Measurements from ENCODE around the gene CALY. TPM values are rescaled to one million over a fixed set of nuclear protein-coding genes. Genes with fewer than 3 reads are reported as not detected.

The CALY gene
- total RNA-seq, 2 experiments from 2014 or later, result not detected

GRCh38 chr10:133362846-133363245, 26.1 kb upstream of the CALY start:
- Mint-ChIP-seq H3K27me3 (no peaks in the 10 kb centered on the region), H3K36me3 (ENCODE audit: low read depth) (no peaks in the 10 kb centered on the region), H3K4me1 (no peaks in the 10 kb centered on the region), H3K27ac (no peak overlapping the region), H3K9me3 (no peaks in the 10 kb centered on the region), H3K4me3 (no peak overlapping the region)
- POLR2A ChIA-PET, result no interaction called here
- CTCF ChIA-PET, result no interaction called here
- DNase-seq, result no peak

DNA sequence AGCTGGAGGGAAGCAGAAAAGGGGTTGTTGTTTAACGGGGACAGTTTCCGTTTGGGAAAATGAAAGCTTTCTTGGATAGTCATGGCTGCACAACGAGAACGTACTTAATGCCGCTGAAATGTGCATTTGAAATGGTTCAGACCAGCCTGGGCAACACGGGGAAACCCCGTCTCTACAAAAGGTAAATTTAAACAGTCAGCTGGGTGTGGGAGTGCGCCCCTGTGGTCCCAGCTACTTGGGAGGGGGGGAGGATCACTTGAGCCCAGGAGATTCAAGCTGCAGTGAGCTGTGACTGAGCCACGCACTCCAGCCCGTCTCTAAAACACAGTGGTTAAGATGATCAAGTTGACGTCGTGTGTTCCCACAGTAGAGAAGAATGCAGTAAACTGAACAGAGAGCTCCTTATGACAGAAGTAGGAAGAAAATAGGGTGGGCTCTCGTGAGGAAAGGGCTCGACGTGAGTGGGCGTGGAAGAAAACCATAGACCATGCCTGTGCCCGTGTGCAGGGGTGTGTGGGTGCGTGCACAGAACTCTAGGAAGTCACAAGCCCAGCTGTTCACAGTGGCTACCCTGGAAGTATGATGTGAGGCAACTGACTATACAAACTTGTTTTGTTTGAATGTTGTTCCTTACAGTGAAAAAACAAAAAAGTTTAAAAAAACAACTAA, 25.2 kb upstream of the CALY start:
- Mint-ChIP-seq H3K4me3 (no peak overlapping the region), H3K27me3 (no peaks in the 10 kb centered on the region), H3K36me3 (ENCODE audit: low read depth) (no peaks in the 10 kb centered on the region), H3K9me3 (no peaks in the 10 kb centered on the region), H3K4me1 (no peaks in the 10 kb centered on the region), H3K27ac (no peak overlapping the region)
- ChIA-PET CTCF (no interaction called here), POLR2A (interaction anchor here (0.7 to 1.9 kb wide), 4 partner anchors 9 to 76 kb away, joined by 3 to 8 read pairs (median 4); partner anchors contain the start of gene ECHS1)
- DNase-seq, result no peak

DNA sequence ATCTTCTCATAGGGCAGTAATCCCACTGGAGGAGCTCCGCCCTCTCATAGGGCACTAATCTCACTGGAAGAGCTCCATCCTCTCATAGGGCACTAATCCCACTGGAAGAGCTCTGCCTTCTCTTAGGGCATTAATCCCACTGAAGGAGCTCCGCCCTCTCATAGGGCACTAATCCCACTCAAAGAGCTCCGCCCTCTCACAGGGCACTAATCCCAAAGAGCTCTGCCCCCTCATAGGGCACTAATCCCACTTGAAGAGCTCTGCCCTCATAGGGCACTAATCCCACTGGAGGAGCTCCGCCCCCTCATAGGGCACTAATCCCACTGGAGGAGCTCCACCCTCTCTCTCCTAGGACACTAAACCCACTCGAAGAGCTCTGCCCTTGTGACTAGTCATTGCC, 24.5 kb upstream of the CALY start:
- Mint-ChIP-seq H3K4me3 (no peak overlapping the region), H3K4me1 (no peaks in the 10 kb centered on the region), H3K36me3 (ENCODE audit: low read depth) (no peaks in the 10 kb centered on the region), H3K27me3 (no peaks in the 10 kb centered on the region), H3K9me3 (no peaks in the 10 kb centered on the region), H3K27ac (no peak overlapping the region)
- CTCF ChIA-PET, result interaction anchor here (0.9 kb wide), 1 partner anchor 32 kb away, joined by 4 read pairs; no protein-coding TSS in a partner anchor
- POLR2A ChIA-PET, result interaction anchor here (0.7 to 1.9 kb wide), 4 partner anchors 10 to 76 kb away, joined by 3 to 8 read pairs (median 4); partner anchors contain the start of gene ECHS1
- no peak for DNase-seq

- H3K4me3 Mint-ChIP-seq, result no peak overlapping the region
Measured at GRCh38 chr10:133359972-133360610, 23.4 kb upstream of the CALY start.

GRCh38 chr10:133359554-133359971, 22.9 kb upstream of the CALY start:
- Mint-ChIP-seq H3K27ac (no peak overlapping the region), H3K4me1 (no peaks in the 10 kb centered on the region), H3K27me3 (no peaks in the 10 kb centered on the region), H3K36me3 (ENCODE audit: low read depth) (no peaks in the 10 kb centered on the region), H3K9me3 (no peaks in the 10 kb centered on the region), H3K4me3 (no peak overlapping the region)
- CTCF ChIA-PET, result interaction anchor here (0.7 to 1.0 kb wide), 2 partner anchors 30 to 66 kb away, joined by 3 to 4 read pairs; no protein-coding TSS in a partner anchor
- POLR2A ChIA-PET, result interaction anchor here (1.2 kb wide), 1 partner anchor 31 kb away, joined by 3 read pairs; no protein-coding TSS in a partner anchor
- no peak for DNase-seq

More at GRCh38 chr10:133359972-133360610, 23.4 kb upstream of the CALY start:
- no peak for DNase-seq
- CTCF ChIA-PET, result interaction anchor here (0.9 kb wide), 1 partner anchor 30 kb away, joined by 4 read pairs; no protein-coding TSS in a partner anchor
- no peak overlapping the region for H3K27ac Mint-ChIP-seq
- POLR2A ChIA-PET, result interaction anchor here (1.9 kb wide), 1 partner anchor 13 kb away, joined by 5 read pairs; the partner anchor contains the start of gene ECHS1
- no peaks in the 10 kb centered on the region for H3K36me3 Mint-ChIP-seq (ENCODE audit: low read depth)
- no peaks in the 10 kb centered on the region for H3K4me1 Mint-ChIP-seq
- H3K9me3 Mint-ChIP-seq, result no peaks in the 10 kb centered on the region
- no peaks in the 10 kb centered on the region for H3K27me3 Mint-ChIP-seq

DNA sequence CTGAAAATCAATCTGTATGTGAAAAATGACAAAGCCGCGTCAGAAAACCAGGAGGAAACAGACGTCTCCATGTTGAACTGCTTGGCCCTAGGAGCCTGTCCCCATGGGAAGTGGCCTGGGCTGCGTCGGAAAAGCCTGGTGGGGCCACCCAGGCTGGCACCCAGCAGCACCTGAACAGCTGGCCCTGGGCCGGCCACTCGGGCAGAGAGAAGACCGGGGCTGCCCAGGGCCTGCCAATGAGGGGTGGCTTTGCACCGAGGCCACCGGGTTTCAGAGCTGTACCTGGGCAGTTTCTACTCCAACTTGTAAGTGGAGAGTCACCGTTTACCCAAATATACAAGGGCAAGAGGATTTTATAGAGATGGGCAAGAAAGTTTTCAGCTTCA, 22.2 kb upstream of the CALY start:
- Mint-ChIP-seq H3K27me3 (no peaks in the 10 kb centered on the region), H3K27ac (no peak overlapping the region), H3K9me3 (no peaks in the 10 kb centered on the region), H3K4me3 (no peak overlapping the region), H3K4me1 (no peaks in the 10 kb centered on the region), H3K36me3 (ENCODE audit: low read depth) (no peaks in the 10 kb centered on the region)
- POLR2A ChIA-PET, result interaction anchor here (1.2 to 3.6 kb wide), 2 partner anchors 14 to 31 kb away, joined by 3 to 12 read pairs; partner anchors contain the start of gene ECHS1
- DNase-seq, result no peak
- CTCF ChIA-PET, result interaction anchor here (0.7 to 1.0 kb wide), 2 partner anchors 29 to 66 kb away, joined by 3 to 4 read pairs; no protein-coding TSS in a partner anchor

DNA sequence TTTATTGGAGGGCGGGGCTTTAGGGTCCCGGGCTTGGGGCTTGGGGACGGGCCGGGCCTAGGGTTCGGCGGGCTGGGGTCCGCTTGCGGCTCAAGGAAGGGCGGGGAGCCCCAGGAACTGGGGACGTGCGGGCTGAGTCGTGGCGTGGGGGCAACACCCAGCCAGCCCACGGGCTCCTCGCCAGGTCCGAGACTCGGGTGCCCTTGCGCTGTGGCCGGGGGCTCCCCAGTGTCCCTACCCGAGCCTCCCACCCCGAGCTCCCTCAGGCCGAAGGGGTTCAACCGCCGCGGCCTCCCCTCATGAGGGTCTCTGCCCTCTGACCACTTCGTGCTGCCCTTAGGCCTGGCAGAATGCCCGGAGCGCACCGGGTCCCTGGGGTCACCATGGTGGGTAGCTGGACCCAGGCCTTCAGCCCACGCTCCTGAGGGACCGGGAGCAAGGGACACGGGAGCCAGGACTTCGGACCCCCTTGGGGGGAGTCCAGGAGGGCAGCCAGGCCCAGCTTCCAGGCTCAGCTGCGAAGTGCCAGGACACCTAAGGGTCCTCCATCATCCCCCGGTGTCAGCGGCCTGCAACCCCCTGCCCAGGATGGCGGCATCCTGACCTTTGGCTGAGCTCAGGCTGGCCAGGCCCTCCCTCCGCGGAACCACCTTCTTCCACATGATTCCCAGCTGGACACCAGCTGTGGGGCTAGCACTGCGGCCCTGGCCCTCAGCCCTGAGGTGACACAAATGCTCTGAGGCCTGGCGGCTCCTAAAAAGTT, 21.6 kb upstream of the CALY start:
- CTCF ChIA-PET, result interaction anchor here (1.0 kb wide), 2 partner anchors 29 kb away, joined by 3 to 4 read pairs; no protein-coding TSS in a partner anchor
- no peaks in the 10 kb centered on the region for H3K36me3 Mint-ChIP-seq (ENCODE audit: low read depth)
- no peak for DNase-seq
- H3K27ac Mint-ChIP-seq, result no peak overlapping the region
- H3K4me1 Mint-ChIP-seq, result no peaks in the 10 kb centered on the region
- no peaks in the 10 kb centered on the region for H3K27me3 Mint-ChIP-seq
- no peaks in the 10 kb centered on the region for H3K9me3 Mint-ChIP-seq
- POLR2A ChIA-PET, result interaction anchor here (1.2 to 3.6 kb wide), 4 partner anchors 15 to 32 kb away, joined by 3 to 12 read pairs (median 6); partner anchors contain the start of genes ECHS1 and PAOX
- H3K4me3 Mint-ChIP-seq, result no peak overlapping the region

DNA sequence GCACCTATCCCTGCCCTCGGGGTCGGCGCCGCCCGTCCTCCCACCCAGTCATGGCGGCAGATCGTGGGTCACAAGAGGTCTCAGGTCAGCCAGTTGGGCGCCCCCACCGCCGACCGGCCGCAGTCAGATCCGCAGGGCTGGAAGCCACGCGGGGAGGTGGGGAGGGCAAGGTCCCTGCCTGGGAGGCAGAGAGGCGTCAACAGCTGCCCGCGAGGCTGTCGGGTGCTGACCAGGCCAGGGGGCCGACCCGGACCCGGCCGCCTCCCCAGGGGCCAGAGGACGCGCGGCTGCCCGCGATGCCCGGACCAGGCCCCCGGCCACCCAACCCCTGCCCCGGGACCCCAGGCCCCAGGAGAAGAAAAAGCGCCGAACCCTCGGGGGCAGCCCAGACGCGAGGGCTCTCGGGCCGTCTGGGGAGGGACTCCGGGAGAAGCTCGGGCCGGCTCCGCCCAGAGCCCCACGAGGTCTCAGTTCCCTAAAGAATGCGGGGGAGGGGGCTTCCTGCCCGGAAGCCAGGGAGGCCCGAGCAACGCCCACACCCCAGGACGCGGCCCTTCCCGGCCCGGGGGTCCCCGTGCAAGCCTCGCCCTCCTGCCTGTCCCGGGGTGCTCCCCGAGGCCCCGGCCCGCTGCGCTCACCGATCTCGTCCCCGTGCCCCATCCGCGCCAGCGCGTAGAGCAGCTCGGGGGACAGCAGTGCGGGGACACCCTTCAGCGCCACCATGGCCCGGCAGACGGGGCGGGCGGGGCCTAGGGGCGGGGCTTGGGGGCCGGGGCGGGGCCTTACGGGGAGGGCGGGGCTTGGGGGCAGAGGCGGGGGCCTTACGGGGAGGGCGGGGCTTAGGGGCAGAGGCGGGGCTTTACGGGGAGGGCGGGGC, 20.8 kb upstream of the CALY start, which contains the start of gene FUOM:
Gene FUOM, minus strand, starts transcription at position 735 of the 877 bp plus-strand sequence. Its CDS starts 12 bp downstream, at position 723.
- H3K9me3 Mint-ChIP-seq, result no peaks in the 10 kb centered on the region
- peak within 1 kb of the TSS; percentile 69 for H3K4me3 Mint-ChIP-seq
- ChIA-PET POLR2A (interaction anchor here (0.8 to 3.6 kb wide), 5 partner anchors 16 to 44 kb away, joined by 3 to 12 read pairs (median 4); partner anchors contain the start of genes CALY, ECHS1 and PAOX), CTCF (interaction anchor here (1.0 kb wide), 1 partner anchor 28 kb away, joined by 3 read pairs; no protein-coding TSS in a partner anchor)
- H3K4me1 Mint-ChIP-seq, result no peaks in the 10 kb centered on the region
- no peaks in the 10 kb centered on the region for H3K27me3 Mint-ChIP-seq
- no peak within 1 kb of the TSS for H3K27ac Mint-ChIP-seq
- peak; percentile 71 for DNase-seq
- H3K36me3 Mint-ChIP-seq (ENCODE audit: low read depth), result no peaks in the 10 kb centered on the region

DNA sequence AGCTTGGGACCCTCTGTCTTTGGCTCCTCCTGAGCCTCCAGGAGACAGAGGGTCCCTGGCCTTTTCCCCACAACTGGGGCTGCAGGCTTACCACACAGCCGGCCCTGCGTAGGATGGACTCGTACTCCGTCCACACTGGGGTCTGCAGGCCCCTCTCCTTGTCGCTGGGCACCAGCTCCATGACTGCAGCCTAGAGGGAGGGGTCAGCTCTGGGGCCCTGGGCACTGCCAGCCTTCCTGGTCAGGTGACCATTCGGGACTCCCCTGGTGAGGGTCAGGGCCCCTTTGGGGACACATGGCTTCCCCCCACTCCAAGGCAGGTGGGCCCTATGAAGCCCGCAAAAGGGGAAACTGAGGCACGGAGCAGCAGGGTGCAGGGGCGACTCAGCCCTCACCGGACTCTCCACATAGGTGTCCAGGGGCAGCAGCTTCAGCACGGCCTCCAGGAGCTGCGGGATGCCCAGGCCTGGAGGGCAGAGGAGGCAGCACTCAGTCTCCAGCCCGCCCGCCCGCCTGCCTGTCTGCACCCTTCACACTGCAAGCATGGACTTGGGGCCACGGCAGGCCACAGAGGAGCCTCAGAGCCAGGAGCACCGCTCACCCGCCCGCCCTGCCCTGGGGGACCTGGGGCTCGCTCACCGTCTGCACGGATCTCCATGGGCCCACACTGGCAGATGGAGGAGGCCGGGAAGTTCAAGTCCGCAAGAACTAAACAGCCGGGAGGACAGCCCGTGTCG, 20.0 kb upstream of the CALY start:
- ChIA-PET POLR2A (interaction anchor here (0.8 to 3.6 kb wide), 5 partner anchors 17 to 45 kb away, joined by 3 to 12 read pairs (median 4); partner anchors contain the start of genes CALY, ECHS1 and PAOX), CTCF (no interaction called here)
- H3K27me3 Mint-ChIP-seq, result no peaks in the 10 kb centered on the region
- H3K36me3 Mint-ChIP-seq (ENCODE audit: low read depth), result no peaks in the 10 kb centered on the region
- H3K9me3 Mint-ChIP-seq, result no peaks in the 10 kb centered on the region
- no peak overlapping the region for H3K27ac Mint-ChIP-seq
- no peak for DNase-seq
- H3K4me1 Mint-ChIP-seq, result no peaks in the 10 kb centered on the region
- H3K4me3 Mint-ChIP-seq, result peak overlapping the region; percentile 69

DNA sequence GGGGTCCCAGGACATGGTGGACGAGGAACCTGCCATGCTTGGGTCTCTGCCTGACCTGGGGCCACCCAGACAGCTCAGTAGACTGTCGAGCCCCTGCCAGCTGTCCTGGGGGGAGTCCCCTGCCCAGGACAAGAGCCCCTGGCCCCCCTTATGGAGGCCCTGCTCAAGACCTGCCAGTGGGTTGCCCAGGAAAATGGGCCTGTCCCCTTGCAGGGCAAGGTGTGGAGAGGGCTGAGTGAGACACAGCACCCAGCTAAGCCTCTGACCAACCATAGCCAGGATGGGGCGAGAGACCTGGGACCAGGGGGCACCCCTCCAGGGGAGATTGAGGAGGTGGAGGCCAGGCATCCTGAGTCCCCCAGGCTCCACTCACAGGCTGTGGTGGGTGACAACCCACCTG, 19.3 kb upstream of the CALY start:
- no peak overlapping the region for H3K27ac Mint-ChIP-seq
- peak overlapping the region; percentile 51 for H3K4me3 Mint-ChIP-seq

GRCh38 chr10:133355266-133355665, 18.6 kb upstream of the CALY start:
- Mint-ChIP-seq H3K27me3 (no peaks in the 10 kb centered on the region), H3K4me3 (no peak overlapping the region), H3K36me3 (ENCODE audit: low read depth) (no peaks in the 10 kb centered on the region), H3K9me3 (no peaks in the 10 kb centered on the region), H3K4me1 (no peaks in the 10 kb centered on the region), H3K27ac (no peak overlapping the region)
- ChIA-PET POLR2A (interaction anchor here (0.9 kb wide), 1 partner anchor 87 kb away, joined by 3 read pairs; no protein-coding TSS in a partner anchor), CTCF (no interaction called here)
- DNase-seq, result no peak

More for the DNA sequence above, 19.3 kb upstream of the CALY start:
- CTCF ChIA-PET, result no interaction called here
- H3K27me3 Mint-ChIP-seq, result no peaks in the 10 kb centered on the region
- no peaks in the 10 kb centered on the region for H3K36me3 Mint-ChIP-seq (ENCODE audit: low read depth)
- no peak for DNase-seq
- H3K9me3 Mint-ChIP-seq, result no peaks in the 10 kb centered on the region
- POLR2A ChIA-PET, result interaction anchor here (0.9 to 3.6 kb wide), 2 partner anchors 17 to 86 kb away, joined by 3 to 12 read pairs; partner anchors contain the start of gene ECHS1
- no peaks in the 10 kb centered on the region for H3K4me1 Mint-ChIP-seq

All from activated CD4-positive, alpha-beta memory T cell treated with anti-CD3 and anti-CD28 coated beads, Interleukin-2, amount 10 ng/mL, durations not matched to agents 7 days and 5 days (primary cell).